Measurements from ENCODE around the gene RIMBP2.

RIMBP2 gene

GRCh38 chr12:130520784-130521183, 195.3 kb downstream of the RIMBP2 start:
- no peak for TF ChIP-seq CTCF (IDR thresholded peaks at IDR 0.05; ENCODE audit: borderline replicate concordance, insufficient read depth, low read depth, low read length)
- no peak overlapping the region for H3K4me3 ChIP-seq (ENCODE audit: low read depth, low read length)

- no peak for TF ChIP-seq CTCF (IDR thresholded peaks at IDR 0.05; ENCODE audit: borderline replicate concordance, insufficient read depth, low read depth, low read length)
- H3K4me3 ChIP-seq (ENCODE audit: low read depth, low read length) = no peak overlapping the region
Observed at GRCh38 chr12:130517588-130517987, 198.5 kb downstream of the RIMBP2 start.

- H3K4me3 ChIP-seq (ENCODE audit: low read depth, low read length) = no peak overlapping the region
- no peak for TF ChIP-seq CTCF (IDR thresholded peaks at IDR 0.05; ENCODE audit: borderline replicate concordance, insufficient read depth, low read depth, low read length)
Observed at GRCh38 chr12:130514149-130514551, 201.9 kb downstream of the RIMBP2 start.

- TF ChIP-seq CTCF (IDR thresholded peaks at IDR 0.05; ENCODE audit: borderline replicate concordance, insufficient read depth, low read depth, low read length) = no peak
- no peak overlapping the region for H3K4me3 ChIP-seq (ENCODE audit: low read depth, low read length)
Observed at GRCh38 chr12:130513556-130513955, 202.5 kb downstream of the RIMBP2 start.

- no peak overlapping the region for H3K4me3 ChIP-seq (ENCODE audit: low read depth, low read length)
- no peak for TF ChIP-seq CTCF (IDR thresholded peaks at IDR 0.05; ENCODE audit: borderline replicate concordance, insufficient read depth, low read depth, low read length)
Observed at GRCh38 chr12:130511285-130511684, 204.8 kb downstream of the RIMBP2 start.

GRCh38 chr12:130509454-130509853, 206.6 kb downstream of the RIMBP2 start:
- TF ChIP-seq CTCF (IDR thresholded peaks at IDR 0.05; ENCODE audit: borderline replicate concordance, insufficient read depth, low read depth, low read length) = no peak
- no peak overlapping the region for H3K4me3 ChIP-seq (ENCODE audit: low read depth, low read length)

- no peak overlapping the region for H3K4me3 ChIP-seq (ENCODE audit: low read depth, low read length)
- TF ChIP-seq CTCF (IDR thresholded peaks at IDR 0.05; ENCODE audit: borderline replicate concordance, insufficient read depth, low read depth, low read length) = no peak
Observed at GRCh38 chr12:130508847-130509246, 207.3 kb downstream of the RIMBP2 start.

Data from GM12875 (cell line).